MM.1S (cell line): Measurements from ENCODE around the gene RNASET2.

ENCODE experiments used
- DNase-seq: peaks from one replicate; pipeline ENCODE4 v3.0.0-alpha.2; 2015
- H2AFZ ChIP-seq: fragments of 300-600 bp; sonication (generic); 2 replicates; pipeline ENCODE4 v1.6.0; 2016; ENCODE audit warnings: antibody characterized with exemption, low read length
- H3F3A ChIP-seq: fragments of 300-600 bp; sonication (generic); 2 replicates; pipeline ENCODE4 v1.6.1; 2016; ENCODE audit warnings: mild to moderate bottlenecking, antibody characterized with exemption, low read length, moderate library complexity, mixed read lengths; ENCODE audit not compliant: insufficient read depth
- H3K27ac ChIP-seq: fragments of 300-600 bp; sonication (generic); 2 replicates; pipeline ENCODE4 v1.5.1; 2016; ENCODE audit warnings: mild to moderate bottlenecking, low read length
- H3K27me3 ChIP-seq: fragments of 300-600 bp; sonication (generic); replicated peaks from 2 replicates; pipeline ENCODE4 v1.6.0; 2016; ENCODE audit warnings: low read length; ENCODE audit not compliant: insufficient read depth
- H3K36me3 ChIP-seq: fragments of 300-600 bp; sonication (generic); replicated peaks from 2 replicates; pipeline ENCODE4 v1.6.1; 2016; ENCODE audit warnings: mild to moderate bottlenecking, low read length, mixed read lengths; ENCODE audit not compliant: insufficient read depth
- H3K4me1 ChIP-seq: fragments of 300-600 bp; sonication (generic); 2 replicates; pipeline ENCODE4 v1.6.1; 2016; ENCODE audit warnings: low read length, mixed read lengths
- H3K4me2 ChIP-seq: fragments of 300-600 bp; sonication (generic); 2 replicates; pipeline ENCODE4 v1.6.0; 2016; ENCODE audit warnings: low read depth, low read length
- H3K4me3 ChIP-seq: fragments of 300-600 bp; sonication (generic); 2 replicates; pipeline ENCODE4 v1.5.1; 2016; ENCODE audit warnings: low read length, mixed read lengths
- H3K79me2 ChIP-seq: fragments of 300-600 bp; sonication (generic); 2 replicates; pipeline ENCODE4 v1.6.1; 2016; ENCODE audit warnings: mixed run types, low read length, mixed read lengths
- H3K9ac ChIP-seq: fragments of 300-600 bp; sonication (generic); 2 replicates; pipeline ENCODE4 v1.6.1; 2016; ENCODE audit warnings: low read length, mixed read lengths
- H3K9me2 ChIP-seq: fragments of 300-600 bp; sonication (generic); replicated peaks from 2 replicates; pipeline ENCODE4 v1.6.1; 2016; ENCODE audit warnings: mild to moderate bottlenecking, low read length, mixed read lengths; ENCODE audit not compliant: insufficient read depth
- H3K9me3 ChIP-seq: fragments of 300-600 bp; sonication (generic); replicated peaks from 2 replicates; pipeline ENCODE4 v1.6.1; 2016; ENCODE audit warnings: mild to moderate bottlenecking, low read length, mixed read lengths; ENCODE audit not compliant: insufficient read depth
- H4K20me1 ChIP-seq: fragments of 300-600 bp; sonication (generic); 2 replicates; pipeline ENCODE4 v1.6.1; 2016; ENCODE audit warnings: mild to moderate bottlenecking, low read length, moderate library complexity, mixed read lengths; ENCODE audit not compliant: insufficient read depth
- CTCF ChIP-seq: fragments of 300-600 bp; sonication (generic); IDR thresholded peaks from 2 replicates; pipeline ENCODE4 v1.5.1; 2016; ENCODE audit warnings: antibody characterized with exemption, low read length, mixed read lengths
- EZH2 ChIP-seq: fragments of 300-600 bp; sonication (generic); optimal IDR thresholded peaks from 2 replicates; pipeline ENCODE3; 2017; ENCODE audit warnings: low read depth, mild to moderate bottlenecking, antibody characterized with exemption, low read length, mixed read lengths
- EZH2phosphoT487 ChIP-seq: fragments of 300-600 bp; sonication (generic); IDR thresholded peaks from 2 replicates; pipeline ENCODE4 v1.6.1; 2018; ENCODE audit warnings: antibody characterized with exemption, low read length

Gene RNASET2

GRCh38 chr6:166960609-166960978 is 4.2 kb upstream of the RNASET2 start:
- H3K27ac ChIP-seq, result no peak overlapping the region
- H3F3A ChIP-seq, result no peaks in the 10 kb centered on the region
- H4K20me1 ChIP-seq, result no peaks in the 10 kb centered on the region
- no peak overlapping the region for H2AFZ ChIP-seq
- 0 out of 2 replicates have a peak, but pooled peaks cover 3% of the 10 kb centered on the region for H3K4me1 ChIP-seq
- H3K4me3 ChIP-seq, result no peak overlapping the region
- no peaks in the 10 kb centered on the region for H3K79me2 ChIP-seq
- H3K9ac ChIP-seq, result no peak overlapping the region
- no peaks in the 10 kb centered on the region for H3K9me3 ChIP-seq
- H3K9me2 ChIP-seq, result no peaks in the 10 kb centered on the region
- DNase-seq, result no peak
- H3K27me3 ChIP-seq, result no peaks in the 10 kb centered on the region
- H3K4me2 ChIP-seq, result no peak overlapping the region
- no peaks in the 10 kb centered on the region for H3K36me3 ChIP-seq
- TF ChIP-seq EZH2phosphoT487 (no peak), CTCF (no peak), EZH2 (no peak)

GRCh38 chr6:166959911-166960608 is 3.7 kb upstream of the RNASET2 start:
- Histone ChIP-seq H3K4me2 (no peak overlapping the region), H3K9ac (no peak overlapping the region), H4K20me1 (no peaks in the 10 kb centered on the region), H3K79me2 (no peaks in the 10 kb centered on the region), H3K4me1 (0 out of 2 replicates have a peak, but pooled peaks cover 3% of the 10 kb centered on the region), H3K36me3 (no peaks in the 10 kb centered on the region), H3K27me3 (no peaks in the 10 kb centered on the region), H3K9me2 (no peaks in the 10 kb centered on the region), H3K9me3 (no peaks in the 10 kb centered on the region), H3F3A (no peaks in the 10 kb centered on the region), H3K27ac (no peak overlapping the region), H2AFZ (no peak overlapping the region), H3K4me3 (no peak overlapping the region)
- DNase-seq, result no peak
- no peak for TF ChIP-seq EZH2phosphoT487
- no peak for TF ChIP-seq EZH2
- no peak for TF ChIP-seq CTCF

- no peak overlapping the region for H3K27ac ChIP-seq
- no peak overlapping the region for H3K4me3 ChIP-seq
- H3K4me2 ChIP-seq, result no peak overlapping the region
- H3K27me3 ChIP-seq, result no peaks in the 10 kb centered on the region
- no peaks in the 10 kb centered on the region for H3K9me2 ChIP-seq
- no peaks in the 10 kb centered on the region for H3F3A ChIP-seq
- H3K9ac ChIP-seq, result no peak overlapping the region
- no peaks in the 10 kb centered on the region for H3K79me2 ChIP-seq
- no peak for TF ChIP-seq CTCF
- TF ChIP-seq EZH2, result no peak
- no peak for TF ChIP-seq EZH2phosphoT487
- no peaks in the 10 kb centered on the region for H4K20me1 ChIP-seq
- no peaks in the 10 kb centered on the region for H3K9me3 ChIP-seq
- no peak for DNase-seq
- 0 out of 2 replicates have a peak, but pooled peaks cover 3% of the 10 kb centered on the region for H3K4me1 ChIP-seq
- no peaks in the 10 kb centered on the region for H3K36me3 ChIP-seq
- no peak overlapping the region for H2AFZ ChIP-seq
These were observed 2.8 kb upstream of the RNASET2 start for GRCh38 chr6:166958926-166959861.
